Esophagus squamous epithelium (tissue), 5 donors: ENCODE data around the gene RASGRF1. TPM values are rescaled to one million over a fixed set of nuclear protein-coding genes. Genes with fewer than 3 reads are reported as not detected.
A peak's percentile ranks its signal among the peaks of the same experiment; 100 is the strongest.

Source experiments
- DNase-seq: peaks from one replicate; lab custom pipeline; 2025; lab: John Stamatoyannopoulos, UW
- H3K27ac ChIP-seq, 4 donors: fragments of 200-600 bp; sonication (generic); one replicate each; pipeline ENCODE4 v1.5.1; 2016 to 2019; ENCODE audit warnings: mild to moderate bottlenecking in 1 of 4
- H3K27me3 ChIP-seq, 4 donors: fragments of 200-600 bp; sonication (generic); 1 replicate in 3 of 4; 2 replicates in 1 of 4; pipeline versions ENCODE4 v1.5.1 to v1.6.0; 2017 to 2021; ENCODE audit warnings: antibody characterized with exemption in 1 of 4
- H3K36me3 ChIP-seq, 3 donors: fragments of 200-600 bp; sonication (generic); one replicate each; pipeline ENCODE4 v1.5.1; 2016 to 2019
- H3K4me1 ChIP-seq, 3 donors: fragments of 200-600 bp; sonication (generic); one replicate each; pipeline ENCODE4 v1.5.1; 2017 to 2019
- H3K4me3 ChIP-seq, 4 donors: fragments of 200-600 bp; sonication (generic); 1 replicate in 3 of 4; 2 replicates in 1 of 4; pipeline ENCODE4 v1.5.1; 2016 to 2019; ENCODE audit warnings: mild to moderate bottlenecking in 2 of 4, moderate library complexity in 1 of 4
- H3K9me3 ChIP-seq, 3 donors: fragments of 200-600 bp; sonication (generic); one replicate each; pipeline ENCODE4 v1.5.1; 2016 to 2019
- POLR2A ChIP-seq, 4 donors: fragments of 450-650 bp; IDR thresholded peaks; one replicate each; pipeline ENCODE4 v1.6.1; 2017; ENCODE audit warnings: antibody characterized with exemption in 4 of 4, mild to moderate bottlenecking in 4 of 4, moderate library complexity in 3 of 4
- WGBS, 2 donors: methylation state at CpG; one replicate each; pipeline ENCODE4 v1.1.5; 2018; 5-methylcytosine and 5-hydroxymethylcytosine counted together
- intact Hi-C: fragments of 100-400 bp; cut with DNase I; formaldehyde crosslinking; loops from one replicate; pipeline ENCODE4 v1.15.0; 2022
- total RNA-seq, 4 donors: library from RNA; depleted of rRNA; stranded (reverse); fragments of >200 nt; gene quantifications; one replicate each; pipeline ENCODE4 v1.1.0, GENCODE V29; 2016
- TF ChIP-seq, protein P1 (sequence below), 6 experiments: fragments of 450-650 bp in 4 of 6; fragments of 200-600 bp in 2 of 6; sonication (generic) in 2 of 6; IDR thresholded peaks; one replicate each; pipeline ENCODE4 v1.5.1; 2016 to 2019; ENCODE audit warnings: antibody characterized with exemption in 6 of 6, mild to moderate bottlenecking in 4 of 6, moderate library complexity in 4 of 6
- donor health status: DM: yes; HTN: yes; CAD: no.

RASGRF1 gene
- total RNA-seq, 4 donors from 2014 or later, result 0.23 TPM; not detected in 3

DNA sequence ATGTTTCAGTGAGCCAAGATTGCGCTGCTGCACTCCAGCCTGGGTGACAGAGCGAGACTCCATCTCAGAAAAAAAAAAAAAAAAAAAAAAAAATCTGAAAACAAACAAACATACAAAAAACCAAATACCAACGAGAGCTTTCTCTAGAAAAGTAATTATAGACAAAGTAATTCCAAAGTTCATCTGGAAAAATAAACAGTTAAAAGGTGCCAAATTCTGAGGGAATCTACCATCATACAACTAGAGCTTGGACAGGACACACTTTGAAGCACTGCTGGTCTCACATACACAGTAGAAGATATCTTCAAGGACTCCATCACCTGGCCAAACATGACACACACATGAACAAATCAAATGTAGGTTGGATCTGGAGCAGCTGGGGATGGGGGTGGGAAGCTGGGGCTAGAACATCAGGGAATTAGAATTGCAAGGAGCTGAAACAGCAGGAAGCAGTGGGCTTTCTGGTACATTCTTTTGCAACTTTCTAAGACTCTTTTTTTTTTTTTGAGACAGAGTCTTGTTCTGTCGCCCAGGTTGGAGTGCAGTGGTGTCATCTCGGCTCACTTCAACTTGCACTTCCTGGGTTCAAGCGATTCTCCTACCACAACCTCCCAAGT, 104.6 kb downstream of the RASGRF1 start:
- WGBS, 2 donors, result 68 to 83% methylated on average over 6 of the region's 6 CpGs
- no peak for TF ChIP-seq POLR2A (IDR thresholded peaks at IDR 0.05)
- TF ChIP-seq, protein P1, sequence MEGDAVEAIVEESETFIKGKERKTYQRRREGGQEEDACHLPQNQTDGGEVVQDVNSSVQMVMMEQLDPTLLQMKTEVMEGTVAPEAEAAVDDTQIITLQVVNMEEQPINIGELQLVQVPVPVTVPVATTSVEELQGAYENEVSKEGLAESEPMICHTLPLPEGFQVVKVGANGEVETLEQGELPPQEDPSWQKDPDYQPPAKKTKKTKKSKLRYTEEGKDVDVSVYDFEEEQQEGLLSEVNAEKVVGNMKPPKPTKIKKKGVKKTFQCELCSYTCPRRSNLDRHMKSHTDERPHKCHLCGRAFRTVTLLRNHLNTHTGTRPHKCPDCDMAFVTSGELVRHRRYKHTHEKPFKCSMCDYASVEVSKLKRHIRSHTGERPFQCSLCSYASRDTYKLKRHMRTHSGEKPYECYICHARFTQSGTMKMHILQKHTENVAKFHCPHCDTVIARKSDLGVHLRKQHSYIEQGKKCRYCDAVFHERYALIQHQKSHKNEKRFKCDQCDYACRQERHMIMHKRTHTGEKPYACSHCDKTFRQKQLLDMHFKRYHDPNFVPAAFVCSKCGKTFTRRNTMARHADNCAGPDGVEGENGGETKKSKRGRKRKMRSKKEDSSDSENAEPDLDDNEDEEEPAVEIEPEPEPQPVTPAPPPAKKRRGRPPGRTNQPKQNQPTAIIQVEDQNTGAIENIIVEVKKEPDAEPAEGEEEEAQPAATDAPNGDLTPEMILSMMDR (IDR thresholded peaks at IDR 0.05), result no peak
- DNase-seq, result no peak
- H3K36me3 ChIP-seq, result no peaks in the 10 kb centered on the region
- H3K4me1 ChIP-seq, result peaks cover 5 to 25% (median 17%) of the 10 kb centered on the region in 3 donors
- intact Hi-C loops, result no loop called here
- H3K9me3 ChIP-seq, result no peaks in the 10 kb centered on the region
- no peaks in the 10 kb centered on the region for H3K27me3 ChIP-seq
- H3K4me3 ChIP-seq, result no peak overlapping the region
- no peak overlapping the region for H3K27ac ChIP-seq

DNA sequence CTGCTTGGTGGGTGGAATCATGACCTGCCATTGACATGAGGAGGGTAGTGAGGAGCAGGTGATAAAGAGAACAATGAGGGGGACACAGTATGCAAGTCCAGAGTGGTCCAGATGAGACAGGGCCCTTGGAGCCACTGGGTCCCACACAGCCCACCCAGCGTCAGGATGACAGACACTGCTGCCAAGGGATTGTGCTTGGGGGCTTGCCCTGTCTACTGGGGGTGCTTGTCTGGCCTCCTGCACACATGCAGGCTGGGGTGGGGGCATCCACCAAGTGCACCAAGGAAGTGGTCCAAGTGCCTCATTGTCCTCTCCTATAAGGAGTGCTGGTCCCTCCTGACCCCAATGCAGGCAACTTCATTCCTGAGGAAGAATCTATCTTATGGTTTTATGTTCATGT, 106.5 kb downstream of the RASGRF1 start:
- 100% methylated on average over 1 of the region's 1 CpG for WGBS, 2 donors
- Histone ChIP-seq H3K36me3 (no peaks in the 10 kb centered on the region), H3K27me3 (no peaks in the 10 kb centered on the region), H3K27ac (no peak overlapping the region), H3K4me1 (peaks cover 3 to 24% (median 16%) of the 10 kb centered on the region in 3 donors), H3K4me3 (no peak overlapping the region), H3K9me3 (no peaks in the 10 kb centered on the region)
- intact Hi-C loops, result loop anchor here (5.0 kb wide), 1 partner anchor 72 kb away; no protein-coding TSS in a partner anchor
- DNase-seq, result no peak
- no peak for TF ChIP-seq POLR2A (IDR thresholded peaks at IDR 0.05)
- TF ChIP-seq, protein P1 (IDR thresholded peaks at IDR 0.05), result no peak

GRCh38 chr15:78983146-78983918, 107.2 kb downstream of the RASGRF1 start:
- Histone ChIP-seq H3K9me3 (no peaks in the 10 kb centered on the region), H3K36me3 (no peaks in the 10 kb centered on the region), H3K4me1 (peaks cover 0 to 17% (median 10%) of the 10 kb centered on the region in 3 donors), H3K27me3 (no peaks in the 10 kb centered on the region), H3K27ac (peak overlapping the region in 1 of 4 donors; percentile 3), H3K4me3 (no peak overlapping the region)
- intact Hi-C loops, result loop anchor here (5.0 kb wide), 1 partner anchor 71 kb away; no protein-coding TSS in a partner anchor
- WGBS, 2 donors, result 22 to 68% methylated on average over 3 to 4 of the region's 5 CpGs
- TF ChIP-seq, protein P1 (IDR thresholded peaks at IDR 0.05), result no peak
- no peak for TF ChIP-seq POLR2A (IDR thresholded peaks at IDR 0.05)
- no peak for DNase-seq

DNA sequence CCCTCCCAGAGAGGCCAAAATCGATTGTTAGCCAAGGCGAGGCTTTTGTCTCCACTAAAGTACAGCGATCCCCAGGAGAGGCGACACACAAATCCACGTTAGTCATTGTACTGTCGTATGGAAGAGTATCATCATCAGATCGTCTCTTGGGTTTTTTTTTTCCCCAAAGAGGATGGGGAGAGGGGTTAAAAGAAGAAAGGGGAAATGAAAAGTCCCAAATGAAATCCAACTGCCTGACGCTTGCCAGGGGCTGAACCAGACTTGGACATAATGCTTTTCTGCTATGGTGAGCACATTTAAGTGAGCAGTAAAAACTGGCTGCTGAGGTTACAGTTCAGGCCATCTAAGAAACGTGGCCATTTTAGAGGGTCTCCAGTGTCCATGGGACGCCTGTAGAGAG, 107.8 kb downstream of the RASGRF1 start:
- no peaks in the 10 kb centered on the region for H3K9me3 ChIP-seq
- H3K27ac ChIP-seq, result peak overlapping the region in 1 of 4 donors; percentile 3
- no peak for DNase-seq
- TF ChIP-seq, protein P1 (IDR thresholded peaks at IDR 0.05), result no peak
- TF ChIP-seq POLR2A (IDR thresholded peaks at IDR 0.05), result no peak
- no peak overlapping the region for H3K4me3 ChIP-seq
- 70 to 79% methylated on average over 9 of the region's 10 CpGs for WGBS, 2 donors
- H3K36me3 ChIP-seq, result no peaks in the 10 kb centered on the region
- H3K4me1 ChIP-seq, result peaks cover 0 to 11% (median 4%) of the 10 kb centered on the region in 3 donors
- no peaks in the 10 kb centered on the region for H3K27me3 ChIP-seq
- intact Hi-C loops, result loop anchor here (5.0 kb wide), 1 partner anchor 70 kb away; no protein-coding TSS in a partner anchor
